GM12891 (cell line): ENCODE results near the gene FUT6.

Source experiments
- POLR2A ChIP-seq: IDR thresholded peaks from 2 replicates; pipeline ENCODE4 v1.6.1; 2011; ENCODE audit warnings: low read depth, low read length, control low read depth
- POLR2AphosphoS5 ChIP-seq: IDR thresholded peaks from 2 replicates; pipeline ENCODE4 v1.6.1; 2011; ENCODE audit warnings: low read depth, low read length, control low read depth

- TF ChIP-seq POLR2A (no peak), POLR2AphosphoS5 (no peak)
Measured at GRCh38 chr19:5865772-5866171, 26.3 kb upstream of the FUT6 start.
